HEK293T (cell line): Measurements from ENCODE around the gene COL27A1.

Source experiments
- ELF4 ChIP-seq: fragments of 450-650 bp; IDR thresholded peaks from 2 replicates; pipeline ENCODE4 v1.6.1; 2017; ENCODE audit warnings: antibody characterized with exemption
- SP1 ChIP-seq: fragments of 450-650 bp; IDR thresholded peaks from 2 replicates; pipeline ENCODE4 v1.6.1; 2017
- SUZ12 ChIP-seq: fragments of 450-650 bp; IDR thresholded peaks from 2 replicates; pipeline ENCODE4 v1.6.1; 2016; ENCODE audit warnings: mild to moderate bottlenecking
- ZNF384 ChIP-seq: fragments of 450-650 bp; IDR thresholded peaks from 2 replicates; pipeline ENCODE4 v1.6.1; 2016

- TF ChIP-seq ELF4 = no peak
- TF ChIP-seq SP1 = no peak
- TF ChIP-seq ZNF384 = no peak
- TF ChIP-seq SUZ12 = no peak
Measured at GRCh38 chr9:114348261-114348905, 193.0 kb downstream of the COL27A1 start.
